ES-I3 (cell line): ENCODE measurements around the gene AACS.

Source experiments
- H3K36me3 ChIP-seq: 2 replicates; pipeline ENCODE4 v1.6.1; 2013; ENCODE audit warnings: mild to moderate bottlenecking, low read length, control low read depth, moderate library complexity; ENCODE audit not compliant: insufficient read depth
- H3K4me1 ChIP-seq: 2 replicates; pipeline ENCODE4 v1.6.1; 2013; ENCODE audit warnings: mild to moderate bottlenecking, control low read depth, low read length; ENCODE audit not compliant: insufficient read depth
- H3K9ac ChIP-seq: 2 replicates; pipeline ENCODE4 v1.6.1; 2013; ENCODE audit warnings: low read depth, mild to moderate bottlenecking, low read length, moderate library complexity
- H3K9me3 ChIP-seq: 2 replicates; pipeline ENCODE4 v1.6.1; 2013; ENCODE audit warnings: mild to moderate bottlenecking, low read length, moderate library complexity; ENCODE audit not compliant: control insufficient read depth, insufficient read depth

Gene AACS

GRCh38 chr12:125172231-125172850, 107.1 kb downstream of the AACS start:
- H3K4me1 ChIP-seq = no peaks in the 10 kb centered on the region
- H3K9ac ChIP-seq = no peak overlapping the region
- no peaks in the 10 kb centered on the region for H3K36me3 ChIP-seq
- no peaks in the 10 kb centered on the region for H3K9me3 ChIP-seq

DNA sequence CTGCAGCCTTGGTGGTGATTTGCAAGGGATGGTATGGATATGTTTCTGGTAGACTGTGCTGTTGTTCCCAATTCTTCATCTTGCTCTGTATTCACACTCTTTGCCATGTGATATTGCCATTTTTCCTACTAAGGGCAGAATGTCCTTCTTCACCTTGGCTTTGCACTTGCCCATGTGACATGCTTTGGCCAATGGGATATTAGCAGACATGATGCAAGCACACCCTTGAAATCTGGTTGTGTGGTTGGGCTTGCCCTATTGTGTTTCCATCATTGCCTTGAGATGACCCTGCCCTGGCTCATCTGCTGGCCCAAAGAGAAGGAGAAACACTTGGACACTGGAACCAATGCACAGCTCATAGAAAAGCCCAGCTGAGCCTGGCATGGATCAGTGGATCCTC, 110.3 kb downstream of the AACS start:
- Histone ChIP-seq H3K9me3 (no peaks in the 10 kb centered on the region), H3K36me3 (no peaks in the 10 kb centered on the region), H3K9ac (no peak overlapping the region), H3K4me1 (no peaks in the 10 kb centered on the region)

DNA sequence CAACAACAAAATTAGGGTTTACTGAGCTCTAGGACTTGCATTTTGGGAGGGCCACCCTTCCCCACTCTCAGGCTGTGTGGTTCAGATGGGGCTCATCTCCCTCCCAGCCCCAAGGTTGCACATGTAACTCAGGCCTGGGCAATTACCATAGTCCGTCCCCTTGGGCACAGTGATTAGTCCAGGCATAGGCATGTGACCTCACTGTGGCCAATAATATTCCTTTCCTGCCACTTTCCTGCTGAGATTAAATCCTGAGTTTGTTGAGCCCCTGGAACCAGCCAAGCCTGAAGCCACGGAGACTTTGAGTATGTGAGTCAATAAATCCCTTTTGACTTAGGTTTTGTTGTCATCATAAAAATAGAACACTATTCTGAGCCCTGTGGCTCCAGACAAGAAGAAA, 113.0 kb downstream of the AACS start:
- peaks cover 4% of the 10 kb centered on the region; the same call in 1 of the 2 replicates for H3K9me3 ChIP-seq
- no peaks in the 10 kb centered on the region for H3K36me3 ChIP-seq
- H3K9ac ChIP-seq = no peak overlapping the region
- H3K4me1 ChIP-seq = no peaks in the 10 kb centered on the region

DNA sequence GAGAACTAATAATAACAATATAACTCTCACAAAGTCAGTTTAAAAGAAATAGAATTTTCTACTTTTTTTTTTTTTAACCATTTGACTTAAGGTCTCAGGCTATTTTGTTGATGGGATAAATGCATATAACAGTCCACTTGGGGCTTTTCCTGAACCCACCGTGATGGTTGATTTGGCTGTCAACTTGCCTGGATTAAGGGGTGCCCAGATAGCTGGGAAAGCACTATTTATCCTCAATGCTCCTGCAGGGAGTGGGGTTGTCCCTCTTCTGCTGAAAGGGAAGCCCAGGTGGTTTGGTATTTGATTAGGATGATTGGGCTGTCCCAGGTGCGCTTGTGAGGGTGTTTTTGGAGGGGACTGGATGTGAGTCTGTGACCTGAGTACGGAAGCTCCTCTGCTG, 114.9 kb downstream of the AACS start:
- Histone ChIP-seq H3K9me3 (peaks cover 4% of the 10 kb centered on the region; the same call in 1 of the 2 replicates), H3K36me3 (no peaks in the 10 kb centered on the region), H3K9ac (no peak overlapping the region), H3K4me1 (peaks cover 16% of the 10 kb centered on the region)

- H3K4me1 ChIP-seq = peaks cover 16% of the 10 kb centered on the region
- no peaks in the 10 kb centered on the region for H3K36me3 ChIP-seq
Measured at GRCh38 chr12:125181107-125181506, 115.9 kb downstream of the AACS start.

DNA sequence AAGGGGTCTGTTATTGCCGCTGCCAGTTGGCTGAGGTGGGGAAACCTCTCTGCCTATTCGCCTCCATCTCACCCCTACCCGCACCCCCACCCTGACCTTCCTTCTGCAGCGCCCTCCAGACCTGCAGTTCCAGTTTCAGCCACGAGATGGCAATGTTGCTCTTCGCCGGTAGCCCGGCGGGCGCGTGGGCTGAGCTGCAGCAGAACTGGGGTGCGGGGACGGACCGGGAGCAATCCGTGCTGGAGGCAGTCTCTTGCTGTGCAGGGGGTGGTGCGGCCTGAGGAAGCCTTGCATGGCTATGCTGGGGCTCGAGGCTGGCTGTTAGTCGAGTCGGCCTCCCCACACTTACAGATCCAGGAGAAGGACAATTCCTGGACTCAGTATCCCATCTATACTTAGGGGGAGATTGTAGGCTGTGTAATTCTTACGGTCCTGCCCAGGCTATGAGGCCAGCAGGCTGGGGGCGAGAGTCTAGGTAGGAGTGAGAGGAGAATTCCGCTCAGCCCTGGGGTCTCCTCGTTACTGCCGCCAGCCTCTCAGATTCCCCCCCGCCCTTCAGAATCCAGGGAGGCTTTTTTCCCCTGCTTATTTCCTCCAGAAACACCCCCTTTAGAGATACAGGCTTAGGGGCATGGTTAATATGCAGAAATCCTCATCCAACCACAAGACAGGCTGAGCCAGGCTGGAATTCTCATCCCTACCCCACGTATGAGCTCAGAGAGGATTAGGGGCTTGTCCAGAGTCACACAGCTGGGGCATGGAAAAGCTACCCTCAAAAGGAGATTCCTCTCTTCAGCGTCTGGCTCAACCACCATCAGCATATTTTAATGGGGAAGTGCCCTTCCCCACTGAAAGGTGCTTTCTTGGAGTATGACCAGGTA, 118.2 kb downstream of the AACS start:
- Histone ChIP-seq H3K9ac (peak overlapping the region; percentile 22; the same call in 1 of the 2 replicates), H3K9me3 (peaks cover 4% of the 10 kb centered on the region; the same call in 1 of the 2 replicates), H3K36me3 (no peaks in the 10 kb centered on the region), H3K4me1 (peaks cover 16% of the 10 kb centered on the region)

More at GRCh38 chr12:125181107-125181506, 115.9 kb downstream of the AACS start:
- peaks cover 4% of the 10 kb centered on the region; the same call in 1 of the 2 replicates for H3K9me3 ChIP-seq
- H3K9ac ChIP-seq = no peak overlapping the region

GRCh38 chr12:125184213-125184967, 119.2 kb downstream of the AACS start:
- Histone ChIP-seq H3K9ac (peak overlapping the region; percentile 45; the same call in 1 of the 2 replicates), H3K4me1 (peaks cover 21% of the 10 kb centered on the region), H3K36me3 (no peaks in the 10 kb centered on the region)

DNA sequence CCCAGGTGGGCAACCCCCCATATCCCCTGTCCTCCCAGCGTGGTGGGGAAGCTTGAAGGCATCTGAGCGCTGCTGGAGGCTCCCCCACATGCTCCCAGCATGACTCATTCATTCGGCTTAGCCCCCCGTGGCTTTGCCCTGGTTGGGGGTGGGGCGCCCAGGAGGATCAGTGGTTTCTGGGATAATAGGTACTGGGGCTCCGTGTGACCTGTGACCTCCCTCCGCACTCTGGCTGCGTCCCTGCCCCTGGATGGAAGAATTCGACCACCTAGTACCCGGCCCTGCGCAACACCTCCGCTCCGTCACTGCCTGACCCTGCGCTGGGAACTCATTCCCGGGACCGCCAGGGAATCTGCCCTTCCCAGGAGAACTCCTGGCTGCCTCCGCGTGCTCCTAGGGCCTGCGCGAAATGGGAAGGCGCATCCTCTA, 120.1 kb downstream of the AACS start:
- Histone ChIP-seq H3K9ac (peak overlapping the region; percentile 45), H3K36me3 (no peaks in the 10 kb centered on the region), H3K4me1 (peaks cover 28% of the 10 kb centered on the region), H3K9me3 (peaks cover 4% of the 10 kb centered on the region; the same call in 1 of the 2 replicates)

More at GRCh38 chr12:125184213-125184967, 119.2 kb downstream of the AACS start:
- H3K9me3 ChIP-seq = peaks cover 4% of the 10 kb centered on the region; the same call in 1 of the 2 replicates

DNA sequence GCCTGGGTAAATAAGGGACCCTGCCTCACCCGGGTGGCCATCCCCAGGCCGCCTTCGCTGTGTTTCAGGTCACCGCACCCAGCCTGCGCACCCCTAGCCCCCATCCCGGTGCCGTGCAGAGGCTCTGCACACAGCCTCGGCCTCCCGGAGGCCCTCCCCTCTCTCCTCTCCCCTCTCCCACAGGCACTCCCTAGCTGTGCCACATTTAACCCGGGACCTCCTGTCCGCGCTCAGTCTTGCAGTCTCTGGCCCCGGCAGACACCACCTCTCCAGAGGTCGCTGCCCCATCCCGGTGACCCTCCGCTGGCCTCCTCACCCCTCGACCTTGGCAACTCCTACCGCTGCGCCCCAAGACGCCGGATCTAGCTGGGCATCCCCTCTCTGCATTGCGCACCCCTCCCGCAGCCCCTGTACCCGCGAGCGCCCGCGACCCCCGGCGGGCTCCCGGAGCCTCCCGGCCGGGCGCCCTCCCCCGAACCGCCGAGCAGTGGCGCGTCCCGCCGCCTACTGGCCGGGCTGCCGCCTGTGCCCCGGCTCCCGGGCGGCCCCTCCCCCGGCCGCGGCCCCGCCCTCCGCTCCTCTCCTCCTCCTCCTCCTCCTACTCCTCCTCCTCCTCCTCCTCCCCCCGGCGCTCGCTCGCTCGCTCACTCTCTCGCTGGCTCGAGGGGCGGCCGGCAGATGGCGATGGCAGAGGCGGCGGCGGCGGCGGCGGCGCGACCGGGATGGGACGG, 120.7 kb downstream of the AACS start, which contains the start of gene TMEM132B:
TSS of gene TMEM132B (plus strand) at position 647 of the 731 bp plus-strand sequence.
- Histone ChIP-seq H3K9me3 (peaks cover 3% of the 10 kb centered on the region; the same call in 1 of the 2 replicates), H3K9ac (peak within 1 kb of the TSS; percentile 48), H3K36me3 (no peaks in the 10 kb centered on the region), H3K4me1 (peaks cover 28% of the 10 kb centered on the region)

- Histone ChIP-seq H3K4me1 (peaks cover 33% of the 10 kb centered on the region), H3K9ac (peak overlapping the region; percentile 48; the same call in 1 of the 2 replicates), H3K36me3 (no peaks in the 10 kb centered on the region), H3K9me3 (no peaks in the 10 kb centered on the region)
Measured at GRCh38 chr12:125186471-125187147, 121.4 kb downstream of the AACS start.

GRCh38 chr12:125187148-125187745, 122.0 kb downstream of the AACS start:
- Histone ChIP-seq H3K9ac (peak overlapping the region; percentile 48; the same call in 1 of the 2 replicates), H3K9me3 (no peaks in the 10 kb centered on the region), H3K4me1 (peaks cover 33% of the 10 kb centered on the region), H3K36me3 (no peaks in the 10 kb centered on the region)

DNA sequence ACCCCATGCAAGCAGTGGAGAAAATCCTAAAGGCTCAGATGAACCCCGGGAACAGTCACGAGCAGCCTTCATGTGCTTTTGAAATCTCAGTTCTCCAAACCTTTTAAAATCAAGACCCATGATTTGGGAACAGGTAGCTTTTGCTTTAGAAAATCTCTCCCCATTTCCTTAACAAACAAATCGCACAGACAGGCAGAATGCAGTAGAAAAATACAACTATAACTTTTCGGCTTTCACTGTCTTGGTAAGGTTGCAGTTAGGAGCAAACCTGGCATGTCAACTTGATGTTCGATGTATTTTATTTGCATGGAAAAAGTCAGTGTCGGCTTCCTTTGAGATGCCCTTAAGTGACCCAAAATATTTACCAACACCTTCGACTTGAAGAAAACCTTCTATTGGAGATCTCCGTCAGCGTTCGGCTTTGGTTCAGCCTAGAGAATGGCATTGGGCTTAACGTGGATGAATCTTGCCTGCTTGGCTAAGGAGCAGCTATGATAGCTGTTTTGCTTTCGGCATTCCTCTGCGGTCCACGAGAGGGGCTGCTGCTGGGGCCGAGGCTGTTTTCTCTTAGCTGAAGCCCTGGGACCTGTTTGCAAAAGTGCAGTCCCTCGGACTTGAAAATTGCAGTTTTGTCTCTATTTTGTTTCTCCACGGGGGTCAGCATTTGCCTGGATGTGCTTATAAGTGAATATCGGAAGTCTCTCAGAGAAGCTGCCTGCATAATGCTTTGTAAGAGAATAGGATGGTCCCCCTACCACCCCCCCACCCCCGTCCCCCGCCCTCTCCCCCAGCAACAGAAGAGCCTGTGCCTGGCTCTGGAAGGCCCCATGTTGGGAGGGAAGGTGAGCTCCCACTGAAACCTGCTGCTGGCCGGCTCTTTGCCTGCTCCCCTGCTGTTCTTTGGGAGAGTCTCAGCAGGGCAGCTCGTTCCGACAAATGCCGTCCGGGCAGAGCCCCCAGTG, 122.8 kb downstream of the AACS start:
- Histone ChIP-seq H3K9me3 (no peaks in the 10 kb centered on the region), H3K36me3 (no peaks in the 10 kb centered on the region), H3K4me1 (peaks cover 37% of the 10 kb centered on the region), H3K9ac (peak overlapping the region; percentile 48; the same call in 1 of the 2 replicates)
